Ramos (cell line): ENCODE results near the gene KIF9.
"Not testable (repeated sequence)": the region's sequence is repeated elsewhere in the genome, so short reads cannot be mapped to it uniquely, and the experiment has no call there.

Experiments
- in situ Hi-C: fragments of 300-500 bp; cut with MboI; formaldehyde crosslinking; loops from one replicate; pipeline ENCODE4 v1.14.3; 2022; ENCODE audit warnings: low sequenced_read_pairs; ENCODE audit not compliant: unreplicated experiment

KIF9 gene

GRCh38 chr3:47251689-47252088 lies 30.9 kb downstream of the KIF9 start:
- in situ Hi-C loops: no loop called here

GRCh38 chr3:47251085-47251484 lies 31.5 kb downstream of the KIF9 start:
- in situ Hi-C loops: not testable (repeated sequence)

GRCh38 chr3:47250309-47251060 lies 32.1 kb downstream of the KIF9 start:
- in situ Hi-C loops: no loop called here

DNA sequence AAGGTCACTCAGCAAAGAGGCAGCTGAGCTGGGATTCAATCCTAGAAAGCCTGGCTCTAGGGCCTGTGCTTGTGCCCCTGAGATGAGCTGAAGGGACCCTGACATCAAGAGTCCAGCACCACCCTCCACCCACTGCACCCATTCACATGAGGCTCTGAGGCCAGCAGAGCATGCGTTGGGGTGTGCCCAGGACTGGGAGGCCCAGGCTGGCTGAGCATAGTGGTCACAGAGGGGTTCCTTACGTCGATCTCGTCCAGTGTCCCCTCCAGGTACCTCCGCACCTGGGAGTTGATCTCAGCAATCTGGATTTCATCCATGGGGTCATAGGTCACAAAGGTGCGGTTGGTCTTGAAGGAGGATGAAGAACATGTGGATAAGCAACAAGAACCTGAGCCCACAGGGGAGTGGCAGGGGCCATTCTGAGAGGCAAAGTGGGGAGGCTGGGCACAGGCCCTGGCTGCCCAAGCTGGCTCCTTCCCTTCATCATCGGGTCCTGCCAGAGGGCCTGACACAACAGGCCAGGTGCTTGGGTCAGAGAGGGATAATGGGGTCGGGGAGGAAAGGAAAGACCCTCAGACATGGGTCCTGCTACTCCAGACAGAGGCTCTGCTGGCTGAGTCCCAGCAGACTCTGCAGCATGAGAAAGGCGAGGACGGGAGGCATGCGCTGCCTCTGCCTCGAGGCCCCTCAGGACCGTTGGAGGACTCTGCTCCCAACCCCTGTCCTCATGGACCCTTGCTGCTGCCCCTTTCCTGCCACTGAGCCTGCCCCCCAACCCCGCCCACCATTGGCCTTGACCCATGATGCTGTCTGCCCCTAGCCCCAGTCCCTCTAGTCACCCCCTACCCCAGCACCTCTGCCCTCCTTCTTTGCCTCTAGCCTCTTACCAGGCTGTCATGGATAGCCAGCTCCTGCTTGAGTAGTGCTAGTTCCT lies 35.2 kb downstream of the KIF9 start:
- in situ Hi-C loops: no loop called here

- in situ Hi-C loops: no loop called here
Measured at GRCh38 chr3:47245271-47245670, 37.3 kb downstream of the KIF9 start.

DNA sequence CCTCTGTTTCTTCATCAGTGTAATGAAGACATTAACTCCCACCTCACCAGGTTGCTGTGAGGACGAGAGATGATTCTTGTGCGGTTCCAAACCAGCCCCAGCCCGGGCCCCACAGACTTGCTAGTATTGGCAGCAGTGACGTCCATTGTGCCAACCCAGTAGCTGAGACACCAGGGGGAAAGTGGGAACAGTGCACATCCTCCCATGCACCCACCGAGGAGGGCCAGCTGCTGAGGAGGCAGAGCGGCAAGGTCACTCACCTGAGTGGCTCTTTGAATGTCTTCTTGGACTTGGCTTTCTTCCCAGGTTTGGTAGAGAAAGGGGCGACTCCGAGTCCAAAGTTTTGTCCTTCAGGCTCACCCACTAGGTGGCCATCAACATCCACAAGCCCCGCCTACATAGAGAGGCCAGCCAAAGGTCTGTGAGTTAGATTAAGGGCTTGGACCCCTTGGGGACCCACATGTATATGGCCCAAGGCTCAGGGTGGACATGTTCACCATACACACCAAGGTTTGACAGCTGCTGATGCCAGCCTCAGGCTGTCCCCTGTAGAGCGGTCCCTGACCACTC lies 38.0 kb downstream of the KIF9 start:
- in situ Hi-C loops: no loop called here

- in situ Hi-C loops: no loop called here
Measured at GRCh38 chr3:47243419-47244147, 39.0 kb downstream of the KIF9 start.

GRCh38 chr3:47239929-47240328 lies 42.7 kb downstream of the KIF9 start:
- in situ Hi-C loops: no loop called here

DNA sequence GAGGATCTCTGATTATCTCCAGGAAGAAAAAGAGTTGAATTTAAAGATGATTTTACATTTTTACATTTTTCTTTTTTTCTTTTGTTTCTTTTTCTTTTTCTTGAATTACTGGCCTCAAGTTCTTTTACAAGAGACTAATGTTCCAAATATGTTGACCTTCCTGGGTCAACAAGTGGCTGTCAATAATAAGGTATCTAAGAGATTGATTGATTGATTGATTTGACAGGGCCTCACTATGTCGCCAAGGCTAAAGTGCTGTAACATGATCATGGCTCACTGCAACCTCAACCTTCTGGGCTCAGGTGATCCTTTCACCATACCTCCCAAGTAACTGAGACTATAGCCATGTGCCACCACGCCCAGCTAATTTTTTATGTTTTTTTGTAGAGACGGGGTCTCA lies 44.6 kb downstream of the KIF9 start:
- in situ Hi-C loops: no loop called here

DNA sequence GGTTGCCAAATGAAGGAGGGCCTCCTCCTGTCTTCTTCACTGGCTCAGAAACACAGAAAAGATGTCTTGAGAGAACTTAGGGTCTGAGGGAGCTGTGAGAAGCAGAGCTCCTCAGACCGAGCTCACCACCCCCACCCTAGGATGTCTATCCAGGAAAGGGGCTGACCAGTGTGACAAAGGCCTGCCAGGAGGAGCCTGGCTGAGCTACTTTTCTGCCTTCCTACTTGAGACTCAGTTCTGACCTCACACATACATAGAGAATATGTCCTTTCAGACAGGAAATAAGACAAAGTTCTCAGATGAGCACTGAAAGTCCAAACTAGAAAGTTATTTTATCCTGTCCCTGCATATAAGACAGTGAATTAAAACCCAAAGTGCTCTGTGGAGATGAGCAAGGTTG lies 54.5 kb downstream of the KIF9 start:
- in situ Hi-C loops: no loop called here

GRCh38 chr3:47227678-47228077 lies 54.9 kb downstream of the KIF9 start:
- in situ Hi-C loops: no loop called here

DNA sequence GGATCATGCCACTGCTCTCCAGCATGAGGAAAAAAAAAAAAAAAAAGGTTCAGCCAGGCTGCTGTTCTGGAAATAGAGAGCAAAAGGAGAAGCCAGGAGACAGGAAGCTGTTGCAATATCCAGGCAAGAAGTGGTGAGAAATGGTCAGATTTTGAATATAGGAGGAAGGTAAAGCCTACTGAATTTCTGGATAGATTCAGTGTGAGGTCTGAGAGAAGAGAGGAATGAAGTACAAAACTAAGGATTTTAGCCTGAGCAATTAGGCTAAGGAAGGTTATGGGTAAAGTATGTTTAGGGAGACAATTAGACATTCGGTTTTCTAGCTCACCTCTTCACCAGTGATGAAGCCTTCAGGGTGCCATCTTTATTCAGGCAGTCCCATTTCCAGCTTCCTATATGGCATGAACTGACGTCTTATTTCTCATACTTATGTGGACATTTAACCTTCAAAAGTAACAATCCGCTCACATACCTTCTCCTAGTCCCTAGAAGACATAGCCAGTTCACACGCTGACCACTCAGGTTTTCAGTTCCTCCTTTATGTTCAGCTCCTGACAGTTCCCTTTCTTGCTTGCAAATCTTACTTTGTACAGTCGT lies 57.2 kb downstream of the KIF9 start:
- in situ Hi-C loops: no loop called here

GRCh38 chr3:47223755-47224154 lies 58.8 kb downstream of the KIF9 start:
- in situ Hi-C loops: no loop called here

GRCh38 chr3:47221798-47222197 lies 60.8 kb downstream of the KIF9 start:
- in situ Hi-C loops: no loop called here

DNA sequence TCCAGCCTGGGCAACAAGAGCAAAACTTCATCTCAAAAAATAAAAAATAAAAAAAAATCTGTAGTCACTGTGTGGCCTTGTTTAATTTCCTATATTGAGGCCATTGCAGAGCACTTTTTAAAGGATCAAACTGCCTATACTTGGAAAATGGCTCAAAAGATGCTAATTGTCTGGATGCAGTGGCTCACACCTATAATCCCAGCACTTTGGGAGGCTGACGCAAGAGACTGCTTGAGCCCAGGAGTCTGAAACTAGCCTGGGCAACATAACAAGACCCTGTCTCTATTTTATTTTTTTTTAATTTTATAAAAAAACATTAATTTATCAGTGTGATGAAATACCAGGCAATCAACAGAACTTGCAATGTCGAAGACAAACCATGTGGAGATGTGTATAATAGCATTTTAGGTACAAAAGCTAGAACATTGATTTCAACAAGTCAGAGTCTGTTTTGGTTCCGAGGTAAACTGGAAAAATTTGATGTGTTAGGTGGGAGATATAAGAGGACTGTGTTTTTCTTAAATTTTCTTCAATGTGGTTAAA lies 71.7 kb downstream of the KIF9 start:
- in situ Hi-C loops: no loop called here

- in situ Hi-C loops: not testable (repeated sequence)
Measured at GRCh38 chr3:47206022-47206421, 76.6 kb downstream of the KIF9 start.

- in situ Hi-C loops: no loop called here
Measured at GRCh38 chr3:47204875-47205274, 77.7 kb downstream of the KIF9 start.

DNA sequence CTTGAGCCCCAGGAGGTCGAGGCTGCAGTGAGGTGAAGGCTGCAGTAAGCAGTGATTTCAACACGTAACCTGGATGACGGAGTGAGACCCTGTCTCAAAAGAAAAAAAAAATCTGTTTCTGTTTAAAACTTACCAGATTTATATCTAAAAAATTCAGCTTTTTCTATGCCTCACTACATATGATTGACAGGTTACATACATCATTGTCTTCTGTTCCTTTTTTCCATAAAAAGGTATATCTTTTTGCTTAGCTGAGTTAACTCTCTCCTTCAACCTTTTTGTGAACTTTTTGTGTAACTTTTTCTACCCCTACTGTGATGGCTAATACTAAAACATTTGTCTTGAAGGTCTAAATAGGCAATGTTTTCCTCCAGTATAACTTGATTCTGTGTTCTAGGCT lies 80.1 kb downstream of the KIF9 start:
- in situ Hi-C loops: no loop called here

- in situ Hi-C loops: no loop called here
Measured at GRCh38 chr3:47197287-47197686, 85.3 kb downstream of the KIF9 start.

DNA sequence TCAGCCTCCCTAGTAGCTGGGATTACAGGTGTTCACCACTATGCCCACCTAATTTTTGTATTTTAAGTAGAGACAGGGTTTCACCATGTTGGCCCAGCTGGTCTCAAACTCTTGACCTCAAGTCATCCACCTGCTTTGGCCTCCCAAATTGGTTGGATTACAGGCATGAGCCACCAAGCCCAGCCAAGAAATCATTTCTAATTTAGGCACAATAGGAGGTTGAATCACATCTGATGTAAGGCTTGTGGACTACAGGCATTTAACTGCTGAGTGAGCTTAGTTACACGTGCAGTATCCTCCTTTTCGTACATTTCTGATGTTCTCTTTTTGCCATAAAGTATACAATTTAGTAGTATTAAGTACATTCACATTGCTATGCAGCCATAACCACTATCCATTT lies 87.6 kb downstream of the KIF9 start:
- in situ Hi-C loops: no loop called here
